ENCODE measurements around the gene SRP9. TPM values are rescaled to one million over a fixed set of nuclear protein-coding genes. Genes with fewer than 3 reads are reported as not detected.
"Not testable (repeated sequence)": the region's sequence is repeated elsewhere in the genome, so short reads cannot be mapped to it uniquely, and the experiment has no call there.

SRP9 gene
- polyA plus RNA-seq, 4 donors = 430 to 570 (median 534) TPM

DNA sequence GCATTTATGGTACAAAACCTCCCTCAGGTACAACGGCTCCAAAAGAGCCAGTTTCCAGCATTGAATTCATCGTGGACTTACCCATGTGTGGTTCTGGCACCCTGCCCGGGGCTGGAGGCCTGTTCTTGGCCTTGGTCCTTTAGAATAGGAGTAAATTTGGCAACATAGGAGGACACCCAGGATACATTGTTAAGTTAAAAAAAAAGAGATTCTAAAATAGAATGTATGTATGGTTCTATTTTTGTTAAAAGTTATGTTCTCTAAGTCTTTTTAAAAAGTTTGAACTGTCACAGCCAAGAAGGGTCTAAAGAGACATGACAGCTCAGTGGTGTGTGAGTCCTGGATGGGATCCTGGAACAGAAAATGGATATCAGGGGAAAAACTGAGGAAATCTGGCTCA lies 58.2 kb downstream of the SRP9 start:
- DNase-seq (ENCODE audit: low read depth in 4 of 4, low spot score in 3 of 4) = no peak

DNA sequence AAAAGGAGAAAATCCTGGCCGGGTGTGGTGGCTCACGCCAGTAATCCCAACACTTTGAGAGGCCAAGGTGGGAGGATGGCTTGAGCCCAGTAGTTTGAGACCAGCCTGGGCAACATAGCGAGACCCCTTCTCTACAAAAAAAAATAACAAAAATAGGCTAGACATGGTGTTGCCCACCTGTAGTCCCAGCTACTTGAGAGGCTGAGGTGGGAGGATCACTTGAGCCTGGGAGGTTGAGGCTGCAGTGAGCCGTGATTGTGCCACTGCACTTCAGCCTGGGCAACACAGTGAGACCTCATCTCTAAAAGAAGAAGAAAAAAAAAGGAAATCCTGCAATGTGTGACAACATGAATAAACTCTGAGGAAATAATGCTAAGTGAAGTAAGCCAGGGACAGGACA lies 58.7 kb downstream of the SRP9 start:
- not testable (repeated sequence) for DNase-seq (ENCODE audit: low read depth in 4 of 4, low spot score in 3 of 4)

DNA sequence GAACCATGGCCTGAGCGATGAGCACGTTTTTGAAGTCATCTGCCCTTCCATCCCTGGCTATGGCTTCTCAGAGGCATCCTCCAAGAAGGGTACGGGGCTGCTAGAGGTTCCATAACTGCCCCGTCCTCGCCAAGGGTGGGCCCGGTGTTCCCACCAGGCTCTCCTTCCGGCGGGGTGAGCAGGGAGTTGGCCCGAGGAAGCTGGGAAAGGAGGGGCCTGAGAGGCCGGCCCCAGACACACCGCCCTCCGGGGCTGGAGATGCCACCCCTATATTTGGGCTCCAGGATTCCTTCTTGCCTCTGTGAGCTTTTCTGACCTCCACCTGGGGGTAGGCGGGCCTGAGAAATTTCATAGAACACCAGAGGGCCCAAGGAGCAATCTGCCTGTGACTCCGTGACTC lies 61.2 kb downstream of the SRP9 start:
- no peak for DNase-seq (ENCODE audit: low read depth in 4 of 4, low spot score in 3 of 4)

Other genes with a start within 250 kb of the SRP9 start
- 100 to 1,000 TPM in 3 of 4 donors, 10 to 100 TPM in 1; 96.6 to 129 (median 117) TPM for gene ENAH, start 124.7 kb upstream of the SRP9 start, polyA plus RNA-seq (ENCODE audit: insufficient read length in 4 of 4)
- 10 to 100 TPM; 56.2 to 68.8 (median 62.7) TPM for gene EPHX1, start 32.3 kb downstream of the SRP9 start, polyA plus RNA-seq (ENCODE audit: insufficient read length in 4 of 4)
- gene TMEM63A, start 104.6 kb downstream of the SRP9 start, polyA plus RNA-seq (ENCODE audit: insufficient read length in 4 of 4) = 10 to 100 TPM; 41.8 to 62.8 (median 47.9) TPM
- gene LEFTY1, start 111.3 kb downstream of the SRP9 start, polyA plus RNA-seq (ENCODE audit: insufficient read length in 4 of 4) = 1 to 10 TPM; 2.8 to 7.3 (median 5.3) TPM
- gene PYCR2, start 146.4 kb downstream of the SRP9 start, polyA plus RNA-seq (ENCODE audit: insufficient read length in 4 of 4) = 10 to 100 TPM; 44.0 to 54.4 (median 51.1) TPM
- 1 to 10 TPM in 3 of 4 donors, under 1 TPM in 1; 0.91 to 2.2 (median 1.4) TPM for gene LEFTY2, start 163.4 kb downstream of the SRP9 start, polyA plus RNA-seq (ENCODE audit: insufficient read length in 4 of 4)
- gene SDE2, start 221.5 kb downstream of the SRP9 start, polyA plus RNA-seq (ENCODE audit: insufficient read length in 4 of 4) = 10 to 100 TPM; 21.6 to 27.9 (median 26.1) TPM